CD4-positive, alpha-beta T cell treated with Interleukin-2 at 100 ng/mL for 4 hours (primary cell): Measurements from ENCODE around the gene DMXL1.
A peak's percentile ranks its signal among the peaks of the same experiment; 100 is the strongest.
"Not testable (repeated sequence)": the region's sequence is repeated elsewhere in the genome, so short reads cannot be mapped to it uniquely, and the experiment has no call there.

ENCODE experiments used
- DNase-seq: peaks from one replicate; pipeline ENCODE4 v3.0.0-alpha.2; 2020; ENCODE audit warnings: low spot score

DMXL1 gene

GRCh38 chr5:119131530-119132304 is 60.8 kb downstream of the DMXL1 start:
- DNase-seq = no peak

GRCh38 chr5:119135743-119136142 is 64.9 kb downstream of the DMXL1 start:
- not testable (repeated sequence) for DNase-seq

- no peak for DNase-seq
Observed at GRCh38 chr5:119136666-119137318, 65.9 kb downstream of the DMXL1 start.

GRCh38 chr5:119153629-119154028 is 82.7 kb downstream of the DMXL1 start:
- no peak for DNase-seq

- no peak for DNase-seq
Observed at GRCh38 chr5:119158144-119158543, 87.3 kb downstream of the DMXL1 start.

GRCh38 chr5:119161430-119161829 is 90.5 kb downstream of the DMXL1 start:
- no peak for DNase-seq

GRCh38 chr5:119166026-119166425 is 95.1 kb downstream of the DMXL1 start:
- no peak for DNase-seq

- DNase-seq = no peak
Observed at GRCh38 chr5:119168401-119168800, 97.5 kb downstream of the DMXL1 start.

GRCh38 chr5:119171686-119172085 is 100.8 kb downstream of the DMXL1 start:
- no peak for DNase-seq

GRCh38 chr5:119174578-119175163 is 103.8 kb downstream of the DMXL1 start:
- no peak for DNase-seq

- no peak for DNase-seq
Observed at GRCh38 chr5:119176785-119177184, 105.9 kb downstream of the DMXL1 start.

- no peak for DNase-seq
Observed at GRCh38 chr5:119177226-119177625, 106.3 kb downstream of the DMXL1 start.

GRCh38 chr5:119178435-119178834 is 107.5 kb downstream of the DMXL1 start:
- no peak for DNase-seq

GRCh38 chr5:119179857-119180641 is 109.2 kb downstream of the DMXL1 start:
- DNase-seq = no peak

- DNase-seq = not testable (repeated sequence)
Observed at GRCh38 chr5:119185512-119185911, 114.6 kb downstream of the DMXL1 start.

GRCh38 chr5:119187776-119188529 is 117.1 kb downstream of the DMXL1 start:
- peak; percentile 41 for DNase-seq

- no peak for DNase-seq
Observed at GRCh38 chr5:119190470-119191095, 119.7 kb downstream of the DMXL1 start.

GRCh38 chr5:119191944-119192343 is 121.1 kb downstream of the DMXL1 start:
- DNase-seq = no peak

GRCh38 chr5:119200795-119201194 is 129.9 kb downstream of the DMXL1 start:
- no peak for DNase-seq

- DNase-seq = no peak
Observed at GRCh38 chr5:119207105-119207504, 136.2 kb downstream of the DMXL1 start.

- no peak for DNase-seq
Observed at GRCh38 chr5:119212026-119212425, 141.1 kb downstream of the DMXL1 start.
